Esophagus squamous epithelium (tissue), 5 donors: Measurements from ENCODE around the gene SMOC1. TPM values are rescaled to one million over a fixed set of nuclear protein-coding genes. Genes with fewer than 3 reads are reported as not detected.

Source experiments
- DNase-seq: peaks from one replicate; lab custom pipeline; 2025; lab: John Stamatoyannopoulos, UW
- H3K27ac ChIP-seq, 4 donors: fragments of 200-600 bp; sonication (generic); one replicate each; pipeline ENCODE4 v1.5.1; 2016 to 2019; ENCODE audit warnings: mild to moderate bottlenecking in 1 of 4
- H3K27me3 ChIP-seq, 4 donors: fragments of 200-600 bp; sonication (generic); 1 replicate in 3 of 4; 2 replicates in 1 of 4; pipeline versions ENCODE4 v1.5.1 to v1.6.0; 2017 to 2021; ENCODE audit warnings: antibody characterized with exemption in 1 of 4
- H3K36me3 ChIP-seq, 3 donors: fragments of 200-600 bp; sonication (generic); one replicate each; pipeline ENCODE4 v1.5.1; 2016 to 2019
- H3K4me1 ChIP-seq, 3 donors: fragments of 200-600 bp; sonication (generic); one replicate each; pipeline ENCODE4 v1.5.1; 2017 to 2019
- H3K4me3 ChIP-seq, 4 donors: fragments of 200-600 bp; sonication (generic); 1 replicate in 3 of 4; 2 replicates in 1 of 4; pipeline ENCODE4 v1.5.1; 2016 to 2019; ENCODE audit warnings: mild to moderate bottlenecking in 2 of 4, moderate library complexity in 1 of 4
- H3K9me3 ChIP-seq, 3 donors: fragments of 200-600 bp; sonication (generic); one replicate each; pipeline ENCODE4 v1.5.1; 2016 to 2019
- CTCF ChIP-seq, 6 experiments: fragments of 450-650 bp in 4 of 6; fragments of 200-600 bp in 2 of 6; sonication (generic) in 2 of 6; IDR thresholded peaks; one replicate each; pipeline ENCODE4 v1.5.1; 2016 to 2019; ENCODE audit warnings: antibody characterized with exemption in 6 of 6, mild to moderate bottlenecking in 4 of 6, moderate library complexity in 4 of 6
- POLR2A ChIP-seq, 4 donors: fragments of 450-650 bp; IDR thresholded peaks; one replicate each; pipeline ENCODE4 v1.6.1; 2017; ENCODE audit warnings: antibody characterized with exemption in 4 of 4, mild to moderate bottlenecking in 4 of 4, moderate library complexity in 3 of 4
- WGBS, 2 donors: methylation state at CpG; one replicate each; pipeline ENCODE4 v1.1.5; 2018; 5-methylcytosine and 5-hydroxymethylcytosine counted together
- intact Hi-C: fragments of 100-400 bp; cut with DNase I; formaldehyde crosslinking; loops from one replicate; pipeline ENCODE4 v1.15.0; 2022
- total RNA-seq, 4 donors: library from RNA; depleted of rRNA; stranded (reverse); fragments of >200 nt; gene quantifications; one replicate each; pipeline ENCODE4 v1.1.0, GENCODE V29; 2016
- donor health status: DM: yes; HTN: yes; CAD: no.

The SMOC1 gene
- total RNA-seq, 4 donors from 2014 or later, result 1.1 TPM; not detected in 3

DNA sequence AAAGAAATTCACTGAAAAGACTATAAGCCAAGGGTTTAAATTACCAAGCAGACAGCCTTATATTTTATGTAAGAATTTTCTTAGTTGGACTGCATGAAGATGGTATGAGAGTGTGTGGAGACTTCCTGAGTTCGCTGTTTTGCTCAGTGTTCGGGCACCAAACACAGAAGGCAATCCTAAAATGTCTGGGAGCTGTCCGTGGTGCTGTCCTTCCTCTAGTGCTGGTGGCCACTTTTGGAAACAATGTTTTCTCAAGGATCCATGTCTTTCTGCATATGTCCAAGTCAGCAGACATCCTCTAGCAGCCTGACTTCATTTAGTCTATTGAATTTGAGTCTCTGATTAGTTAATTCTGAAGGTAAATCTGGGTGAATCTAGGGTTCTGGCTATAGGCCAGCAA, 173.8 kb downstream of the SMOC1 start:
- Histone ChIP-seq H3K36me3 (no peaks in the 10 kb centered on the region), H3K9me3 (no peaks in the 10 kb centered on the region), H3K27me3 (peaks cover 0 to 25% (median 0%) of the 10 kb centered on the region in 4 donors), H3K27ac (no peak overlapping the region), H3K4me3 (no peak overlapping the region), H3K4me1 (no peaks in the 10 kb centered on the region)
- no peak for TF ChIP-seq POLR2A (IDR thresholded peaks at IDR 0.05)
- no peak for TF ChIP-seq CTCF (IDR thresholded peaks at IDR 0.05)
- intact Hi-C loops, result no loop called here
- WGBS, 2 donors, result 33 to 40% methylated on average over 3 of the region's 3 CpGs
- no peak for DNase-seq

- H3K27ac ChIP-seq, result no peak overlapping the region
- 56 to 65% methylated on average over 5 of the region's 5 CpGs for WGBS, 2 donors
- no peaks in the 10 kb centered on the region for H3K36me3 ChIP-seq
- no peaks in the 10 kb centered on the region for H3K9me3 ChIP-seq
- H3K4me1 ChIP-seq, result no peaks in the 10 kb centered on the region
- no peak for DNase-seq
- H3K27me3 ChIP-seq, result peaks cover 0 to 33% (median 0%) of the 10 kb centered on the region in 4 donors
- no peak overlapping the region for H3K4me3 ChIP-seq
- intact Hi-C loops, result no loop called here
- no peak for TF ChIP-seq POLR2A (IDR thresholded peaks at IDR 0.05)
- TF ChIP-seq CTCF (IDR thresholded peaks at IDR 0.05), result no peak
These were observed 178.4 kb downstream of the SMOC1 start for GRCh38 chr14:70057519-70058136.

DNA sequence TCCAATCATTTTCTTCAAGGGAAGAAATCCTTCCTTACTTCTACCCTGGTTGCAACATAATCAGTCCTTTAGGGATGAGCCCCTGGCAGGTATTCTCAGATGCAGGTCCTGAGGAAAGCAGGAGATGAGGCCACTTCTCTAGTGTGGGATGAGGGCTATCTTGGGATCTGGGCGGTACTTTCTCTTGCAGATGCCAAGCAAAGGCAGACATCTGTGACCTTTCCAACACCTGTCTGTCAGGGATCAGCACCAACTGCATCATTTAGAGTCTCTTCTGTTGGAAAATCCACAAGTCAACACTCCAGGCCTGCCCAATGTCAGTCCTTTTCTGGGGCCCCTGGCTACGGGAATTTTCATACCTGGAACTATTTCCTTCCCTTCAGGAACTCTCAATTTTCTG, 180.3 kb downstream of the SMOC1 start:
- Histone ChIP-seq H3K27me3 (peaks cover 0 to 37% (median 0%) of the 10 kb centered on the region in 4 donors), H3K4me1 (no peaks in the 10 kb centered on the region), H3K4me3 (no peak overlapping the region), H3K27ac (no peak overlapping the region), H3K36me3 (no peaks in the 10 kb centered on the region), H3K9me3 (no peaks in the 10 kb centered on the region)
- 43 to 54% methylated on average over 1 to 2 of the region's 2 CpGs for WGBS, 2 donors
- intact Hi-C loops, result no loop called here
- TF ChIP-seq POLR2A (IDR thresholded peaks at IDR 0.05) (no peak), CTCF (IDR thresholded peaks at IDR 0.05) (no peak)
- no peak for DNase-seq

DNA sequence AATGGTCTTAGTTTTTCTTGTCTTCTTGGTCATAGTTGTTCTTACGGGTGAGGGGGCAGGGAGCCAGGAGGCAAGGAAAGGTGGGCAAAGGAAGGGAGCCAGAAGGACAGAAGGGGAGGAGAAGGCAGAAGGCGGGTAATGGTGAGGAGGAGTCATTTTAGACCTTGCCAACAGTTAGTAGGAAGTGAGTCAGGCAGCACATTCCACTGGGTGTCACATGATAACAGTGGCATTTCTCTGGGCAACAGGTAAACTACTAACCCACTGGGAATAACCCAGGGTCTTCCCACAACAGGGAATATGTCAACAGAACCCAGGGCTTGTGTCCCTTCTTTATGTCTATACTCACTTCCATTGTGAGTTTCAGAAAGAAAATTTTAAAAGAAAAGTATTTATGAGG, 181.9 kb downstream of the SMOC1 start:
- no peak for DNase-seq
- TF ChIP-seq CTCF (IDR thresholded peaks at IDR 0.05), result no peak
- TF ChIP-seq POLR2A (IDR thresholded peaks at IDR 0.05), result no peak
- intact Hi-C loops, result no loop called here
- Histone ChIP-seq H3K27ac (no peak overlapping the region), H3K4me1 (no peaks in the 10 kb centered on the region), H3K27me3 (peaks cover 0 to 28% (median 0%) of the 10 kb centered on the region in 4 donors), H3K36me3 (no peaks in the 10 kb centered on the region), H3K9me3 (no peaks in the 10 kb centered on the region), H3K4me3 (no peak overlapping the region)
- 40 to 56% methylated on average over 2 of the region's 2 CpGs for WGBS, 2 donors

GRCh38 chr14:70064136-70064865, 185.1 kb downstream of the SMOC1 start:
- H3K4me1 ChIP-seq, result no peaks in the 10 kb centered on the region
- H3K4me3 ChIP-seq, result no peak overlapping the region
- no peaks in the 10 kb centered on the region for H3K9me3 ChIP-seq
- H3K27ac ChIP-seq, result no peak overlapping the region
- TF ChIP-seq POLR2A (IDR thresholded peaks at IDR 0.05) (no peak), CTCF (IDR thresholded peaks at IDR 0.05) (no peak)
- WGBS, 2 donors, result 46 to 62% methylated on average over 5 to 7 of the region's 11 CpGs
- H3K27me3 ChIP-seq, result peaks cover 0 to 24% (median 0%) of the 10 kb centered on the region in 4 donors
- no peak for DNase-seq
- intact Hi-C loops, result no loop called here
- H3K36me3 ChIP-seq, result no peaks in the 10 kb centered on the region
